ENCODE data around the gene BZW2. TPM values are rescaled to one million over a fixed set of nuclear protein-coding genes. Genes with fewer than 3 reads are reported as not detected.
A peak's percentile ranks its signal among the peaks of the same experiment; 100 is the strongest.

BZW2 gene
- total RNA-seq, 1 experiment from 2014 or later = 85.4 TPM

- Mint-ChIP-seq H3K9me3 (ENCODE audit: unreplicated experiment) (no peaks in the 10 kb centered on the region), H3K27ac (ENCODE audit: low read depth, unreplicated experiment) (peak overlapping the region; percentile 24), H3K4me3 (ENCODE audit: unreplicated experiment) (no peak overlapping the region), H3K27me3 (ENCODE audit: insufficient read depth, unreplicated experiment) (no peaks in the 10 kb centered on the region), H3K36me3 (ENCODE audit: insufficient read depth, unreplicated experiment) (peaks cover 19% of the 10 kb centered on the region), H3K4me1 (ENCODE audit: insufficient read depth, unreplicated experiment) (peaks cover 19% of the 10 kb centered on the region)
- BruUV-seq (replicated peaks) = no TSS peak
- no peak for TF ChIP-seq CTCF (IDR thresholded peaks at IDR 0.05; ENCODE audit: unreplicated experiment)
- peak; percentile 70 for DNase-seq (ENCODE audit: unreplicated experiment)
- CTCF ChIA-PET = interaction anchor here (0.6 kb wide), 1 partner anchor 24 kb away, joined by 5 read pairs; no protein-coding TSS in a partner anchor
- POLR2A ChIA-PET = interaction anchor here (7.3 kb wide), 1 partner anchor 14 kb away, joined by 76 read pairs; the partner anchor contains the start of genes ANKMY2 and BZW2
- intact Hi-C loops (cut with micrococcal nuclease) = no loop called here
Observed at GRCh38 chr7:16660702-16661464, 14.9 kb downstream of the BZW2 start.

- Mint-ChIP-seq H3K27me3 (ENCODE audit: insufficient read depth, unreplicated experiment) (no peaks in the 10 kb centered on the region), H3K27ac (ENCODE audit: low read depth, unreplicated experiment) (peak overlapping the region; percentile 39), H3K36me3 (ENCODE audit: insufficient read depth, unreplicated experiment) (peaks cover 22% of the 10 kb centered on the region), H3K4me3 (ENCODE audit: unreplicated experiment) (no peak overlapping the region), H3K9me3 (ENCODE audit: unreplicated experiment) (no peaks in the 10 kb centered on the region), H3K4me1 (ENCODE audit: insufficient read depth, unreplicated experiment) (peaks cover 19% of the 10 kb centered on the region)
- intact Hi-C loops (cut with micrococcal nuclease) = no loop called here
- ChIA-PET POLR2A (interaction anchor here (0.8 to 2.5 kb wide), 3 partner anchors 9 to 16 kb away, joined by 3 to 13 read pairs (median 5); partner anchors contain the start of genes ANKMY2 and BZW2), CTCF (interaction anchor here (1.0 kb wide), 2 partner anchors 14 to 108 kb away, joined by 3 read pairs; no protein-coding TSS in a partner anchor)
- TF ChIP-seq CTCF (IDR thresholded peaks at IDR 0.05; ENCODE audit: unreplicated experiment) = no peak
- BruUV-seq (replicated peaks) = no TSS peak
- DNase-seq (ENCODE audit: unreplicated experiment) = no peak
Observed at GRCh38 chr7:16661924-16662323, 15.9 kb downstream of the BZW2 start.

DNA sequence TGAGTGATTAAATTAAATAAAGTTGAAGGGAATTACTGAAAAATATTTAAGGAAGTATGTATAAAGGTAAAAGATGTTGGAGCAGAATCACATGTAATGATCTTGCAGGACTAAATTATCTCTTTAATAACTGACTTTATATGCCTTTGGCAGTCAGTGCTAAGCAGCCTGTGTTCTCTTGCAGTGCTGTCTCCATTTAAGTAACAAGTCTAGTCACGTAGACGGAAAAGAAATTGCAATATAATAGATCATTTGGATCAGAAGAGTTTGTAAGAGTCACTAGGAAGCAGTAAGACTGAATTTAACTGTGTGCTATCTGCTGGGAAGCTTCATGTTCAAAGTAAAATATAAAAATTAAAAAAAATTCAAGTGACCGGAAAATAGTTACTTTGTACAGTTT lies 21.4 kb downstream of the BZW2 start:
- CTCF ChIA-PET = interaction anchor here (0.6 to 1.4 kb wide), 6 partner anchors 11 to 758 kb away, joined by 3 to 4 read pairs (median 3); no protein-coding TSS in a partner anchor
- Mint-ChIP-seq H3K36me3 (ENCODE audit: insufficient read depth, unreplicated experiment) (peaks cover 46% of the 10 kb centered on the region), H3K27me3 (ENCODE audit: insufficient read depth, unreplicated experiment) (no peaks in the 10 kb centered on the region), H3K4me1 (ENCODE audit: insufficient read depth, unreplicated experiment) (peaks cover 31% of the 10 kb centered on the region), H3K27ac (ENCODE audit: low read depth, unreplicated experiment) (peak overlapping the region; percentile 95), H3K4me3 (ENCODE audit: unreplicated experiment) (no peak overlapping the region), H3K9me3 (ENCODE audit: unreplicated experiment) (no peaks in the 10 kb centered on the region)
- no peak for DNase-seq (ENCODE audit: unreplicated experiment)
- intact Hi-C loops (cut with micrococcal nuclease) = no loop called here
- no TSS peak for BruUV-seq (replicated peaks)
- TF ChIP-seq CTCF (IDR thresholded peaks at IDR 0.05; ENCODE audit: unreplicated experiment) = no peak
- POLR2A ChIA-PET = interaction anchor here (2.2 to 4.4 kb wide), 3 partner anchors 10 to 21 kb away, joined by 19 to 106 read pairs (median 23); partner anchors contain the start of genes ANKMY2 and BZW2
